ENCODE data around the gene SLC3A2. TPM values are rescaled to one million over a fixed set of nuclear protein-coding genes. Genes with fewer than 3 reads are reported as not detected.

SLC3A2 gene
- total RNA-seq, 6 donors from 2014 or later, result 120 to 236 (median 179) TPM

GRCh38 chr11:62863687-62864335, 16.9 kb upstream of the SLC3A2 start:
- H3K4me1 ChIP-seq, result peaks cover 0 to 4% (median 3%) of the 10 kb centered on the region in 4 donors
- no peak overlapping the region for H3K4me3 ChIP-seq
- H3K27me3 ChIP-seq, result no peaks in the 10 kb centered on the region
- H3K36me3 ChIP-seq, result no peaks in the 10 kb centered on the region
- ATAC-seq (ENCODE audit: low FRiP score in 2 of 2) (no peak), DNase-seq (no peak)
- H3K27ac ChIP-seq, result peak overlapping the region in 1 of 4 donors; percentile 27
- no peaks in the 10 kb centered on the region for H3K9me3 ChIP-seq
- TF ChIP-seq EP300 (IDR thresholded peaks at IDR 0.05) (no peak), POLR2AphosphoS5 (IDR thresholded peaks at IDR 0.05) (no peak), POLR2A (IDR thresholded peaks at IDR 0.05) (no peak), CTCF (IDR thresholded peaks at IDR 0.05) (no peak)
- WGBS, 2 donors, result 67 to 73% methylated on average over 4 of the region's 4 CpGs

- DNase-seq, result no peak
- Histone ChIP-seq H3K27me3 (no peaks in the 10 kb centered on the region), H3K4me1 (peaks cover 0 to 4% (median 3%) of the 10 kb centered on the region in 4 donors), H3K27ac (no peak overlapping the region), H3K4me3 (no peak overlapping the region), H3K9me3 (no peaks in the 10 kb centered on the region), H3K36me3 (no peaks in the 10 kb centered on the region)
- WGBS, 2 donors, result 89 to 90% methylated on average over 6 of the region's 6 CpGs
- TF ChIP-seq POLR2AphosphoS5 (IDR thresholded peaks at IDR 0.05), result no peak
- TF ChIP-seq CTCF (IDR thresholded peaks at IDR 0.05), result no peak
- no peak for TF ChIP-seq POLR2A (IDR thresholded peaks at IDR 0.05)
- no peak for TF ChIP-seq EP300 (IDR thresholded peaks at IDR 0.05)
- ATAC-seq (ENCODE audit: low FRiP score in 2 of 2), result no peak
Measured at GRCh38 chr11:62865635-62866034, 15.1 kb upstream of the SLC3A2 start.

- Histone ChIP-seq H3K9me3 (no peaks in the 10 kb centered on the region), H3K27ac (no peak overlapping the region), H3K4me1 (peaks cover 9 to 10% (median 10%) of the 10 kb centered on the region in 4 donors), H3K27me3 (no peaks in the 10 kb centered on the region), H3K36me3 (no peaks in the 10 kb centered on the region), H3K4me3 (no peak overlapping the region)
- no peak for ATAC-seq (ENCODE audit: low FRiP score in 2 of 2)
- WGBS, 2 donors, result 96 to 99% methylated on average over 7 of the region's 7 CpGs
- TF ChIP-seq EP300 (IDR thresholded peaks at IDR 0.05) (no peak), POLR2AphosphoS5 (IDR thresholded peaks at IDR 0.05) (no peak), CTCF (IDR thresholded peaks at IDR 0.05) (no peak), POLR2A (IDR thresholded peaks at IDR 0.05) (no peak)
- DNase-seq, result no peak
Measured at GRCh38 chr11:62874851-62875250, 5.8 kb upstream of the SLC3A2 start.

- DNase-seq, result no peak
Measured at GRCh38 chr11:62875698-62876478, 4.8 kb upstream of the SLC3A2 start.

More at GRCh38 chr11:62875698-62876478, 4.8 kb upstream of the SLC3A2 start:
- Histone ChIP-seq H3K9me3 (no peaks in the 10 kb centered on the region), H3K27ac (no peak overlapping the region), H3K4me1 (peaks cover 14 to 18% (median 16%) of the 10 kb centered on the region in 4 donors), H3K36me3 (no peaks in the 10 kb centered on the region), H3K4me3 (no peak overlapping the region), H3K27me3 (no peaks in the 10 kb centered on the region)
- WGBS, 2 donors, result 90 to 91% methylated on average over 7 of the region's 7 CpGs
- ATAC-seq (ENCODE audit: low FRiP score in 2 of 2), result no peak
- TF ChIP-seq POLR2A (IDR thresholded peaks at IDR 0.05) (no peak), CTCF (IDR thresholded peaks at IDR 0.05) (no peak), POLR2AphosphoS5 (IDR thresholded peaks at IDR 0.05) (no peak), EP300 (IDR thresholded peaks at IDR 0.05) (no peak)

Data from upper lobe of left lung (tissue), 6 donors.